HuH-7 (cell line): Measurements from ENCODE around the gene ANKRD28.
"Not testable (repeated sequence)": the region's sequence is repeated elsewhere in the genome, so short reads cannot be mapped to it uniquely, and the experiment has no call there.

Experiments used
- DNase-seq: peaks from one replicate; pipeline ENCODE4 v3.0.0; 2011; ENCODE audit warnings: low spot score

Gene ANKRD28

DNA sequence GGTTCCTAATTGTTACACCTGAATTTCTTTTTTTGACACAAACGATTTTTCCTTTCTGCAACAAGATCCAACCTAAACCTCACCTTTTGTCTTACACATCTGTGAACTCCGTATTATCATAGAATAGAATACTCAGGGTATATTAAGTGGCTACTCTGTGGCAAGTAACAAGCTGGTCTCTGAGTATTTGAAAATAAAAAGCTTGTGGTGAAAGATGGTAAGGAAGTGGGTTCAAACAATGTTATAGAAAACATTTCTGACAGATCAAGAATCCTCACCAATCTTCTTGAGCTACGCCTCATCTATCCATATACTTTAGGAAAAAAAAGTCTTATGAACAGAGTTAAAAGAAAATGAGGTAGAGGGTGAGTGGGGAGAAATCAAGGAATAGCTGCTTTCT is 3.5 kb upstream of the ANKRD28 start:
- DNase-seq, result no peak

DNA sequence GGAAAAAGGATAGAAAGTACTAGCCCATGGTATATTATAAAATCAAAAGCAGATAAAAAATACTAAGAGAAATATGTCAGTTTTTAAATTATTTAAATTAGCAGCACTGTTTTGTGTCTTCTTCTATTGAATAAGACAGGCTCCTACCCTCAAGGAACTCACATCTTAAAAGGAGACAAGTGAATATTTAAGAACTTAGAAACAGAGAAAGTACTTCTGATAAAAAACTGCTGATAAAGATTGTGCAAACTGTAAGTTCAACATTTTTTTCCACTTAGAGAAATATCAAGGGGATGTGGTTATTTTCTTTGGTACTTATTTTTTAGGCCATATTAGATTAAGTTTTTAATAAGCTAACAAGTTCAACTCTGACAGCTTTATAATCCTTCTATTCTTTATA is 3.0 kb upstream of the ANKRD28 start:
- DNase-seq, result no peak

DNA sequence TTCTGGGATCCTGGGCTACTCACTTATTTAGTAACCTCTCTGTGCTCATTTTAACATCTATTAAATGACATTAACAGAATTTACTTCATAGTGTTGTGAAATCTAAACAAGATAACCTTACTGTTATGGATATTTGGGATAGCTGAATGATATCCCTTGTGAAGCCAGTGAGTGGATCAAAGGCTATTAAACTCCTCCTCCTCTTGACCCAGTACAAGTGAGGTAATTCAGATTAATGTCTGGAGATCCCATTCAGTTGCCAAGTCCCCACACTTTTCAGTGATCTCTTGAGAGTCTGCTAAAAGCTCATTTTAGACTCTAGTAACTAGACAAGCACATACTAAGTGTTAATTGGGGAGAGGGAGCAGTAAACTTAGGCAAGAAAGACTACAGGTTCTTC is 2.5 kb upstream of the ANKRD28 start:
- no peak for DNase-seq

DNA sequence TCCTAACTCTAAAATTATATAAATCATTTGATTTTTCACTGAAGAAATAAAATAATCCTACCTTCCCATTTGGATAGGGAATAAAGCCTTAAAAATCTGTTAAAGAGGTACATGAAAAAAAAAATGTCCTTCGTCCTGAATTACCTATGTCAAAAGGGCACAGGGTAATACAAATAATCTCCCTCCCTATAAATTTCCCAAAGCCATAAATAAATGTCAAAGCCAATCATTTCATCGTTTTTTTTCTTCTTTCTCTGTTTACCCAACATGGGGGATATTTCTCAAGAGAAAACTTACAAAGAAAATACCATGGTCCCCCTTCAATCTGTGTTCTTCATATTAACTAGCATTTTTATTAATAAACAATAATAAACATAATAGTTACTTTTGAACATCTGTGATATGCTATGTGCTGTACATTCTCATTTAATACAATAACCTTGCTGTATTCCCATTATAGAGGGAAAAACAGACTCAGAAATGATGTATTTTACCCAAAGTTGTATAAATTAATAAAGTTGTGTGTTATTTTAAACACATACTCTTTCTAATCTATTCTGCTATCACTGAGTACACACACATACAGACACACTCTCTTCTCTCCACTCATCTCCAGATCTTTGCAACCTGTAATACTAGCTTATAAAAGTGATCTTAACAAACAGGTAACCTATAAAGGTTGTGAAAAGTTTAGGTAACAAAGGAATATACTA is 910 bp upstream of the ANKRD28 start:
- no peak for DNase-seq

DNA sequence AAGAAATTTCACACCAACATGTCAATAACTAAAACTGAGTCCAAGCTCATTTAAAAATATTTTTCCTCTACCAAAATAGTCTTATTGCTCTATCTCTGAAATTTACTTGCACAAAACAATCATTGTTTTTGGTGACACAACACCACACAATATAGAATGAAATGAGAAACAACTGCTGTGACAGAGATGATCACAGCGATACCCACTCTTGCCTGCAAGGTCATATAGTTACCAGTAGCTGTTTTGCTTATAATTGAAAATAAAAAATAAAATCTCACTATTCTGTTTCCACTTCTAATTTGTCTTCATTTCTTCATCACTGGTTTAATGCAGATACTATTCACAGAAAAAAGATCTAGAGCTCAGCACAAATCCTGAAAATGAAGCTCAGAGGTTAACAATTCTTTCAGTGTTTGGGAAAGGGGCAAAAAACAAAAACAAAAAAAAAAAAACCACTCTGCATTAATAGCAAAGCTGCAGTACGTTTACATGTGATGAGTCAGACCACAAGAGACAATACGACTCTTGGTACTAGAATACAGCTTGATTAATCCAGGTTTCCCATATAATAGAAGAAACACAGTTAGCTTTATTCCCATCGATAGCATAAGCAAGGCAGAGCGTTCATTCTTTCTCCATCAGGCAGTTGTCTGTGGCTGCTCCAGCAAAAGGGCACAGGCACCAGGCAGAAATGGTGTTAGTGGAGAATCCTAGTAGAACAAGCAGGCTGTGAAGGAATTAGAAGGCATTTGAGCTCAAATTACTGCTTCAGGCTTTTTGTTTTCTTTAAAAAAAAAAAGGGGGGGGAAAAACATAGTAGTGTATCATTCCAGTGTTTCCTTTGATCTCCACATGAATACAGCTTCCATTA is 773 bp downstream of the ANKRD28 start:
- DNase-seq, result no peak

DNA sequence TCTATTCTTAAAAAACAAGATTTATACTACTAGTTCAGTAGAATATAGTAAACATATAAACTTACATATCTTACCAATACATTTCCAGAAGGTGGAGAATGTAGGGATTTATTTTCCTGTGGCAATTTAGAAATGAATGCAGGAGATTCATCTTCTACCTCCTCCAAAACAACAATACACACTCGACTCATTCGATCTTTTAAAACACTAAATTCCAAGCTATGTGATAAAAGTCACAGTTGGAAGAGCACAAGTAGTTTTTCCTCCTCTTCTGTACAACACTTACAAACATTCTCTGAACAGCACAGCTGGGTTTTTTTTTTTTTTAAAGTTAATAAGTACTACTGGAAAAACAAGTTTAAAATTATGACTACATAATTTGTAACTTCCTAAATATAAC is 1.4 kb downstream of the ANKRD28 start:
- no peak for DNase-seq

DNA sequence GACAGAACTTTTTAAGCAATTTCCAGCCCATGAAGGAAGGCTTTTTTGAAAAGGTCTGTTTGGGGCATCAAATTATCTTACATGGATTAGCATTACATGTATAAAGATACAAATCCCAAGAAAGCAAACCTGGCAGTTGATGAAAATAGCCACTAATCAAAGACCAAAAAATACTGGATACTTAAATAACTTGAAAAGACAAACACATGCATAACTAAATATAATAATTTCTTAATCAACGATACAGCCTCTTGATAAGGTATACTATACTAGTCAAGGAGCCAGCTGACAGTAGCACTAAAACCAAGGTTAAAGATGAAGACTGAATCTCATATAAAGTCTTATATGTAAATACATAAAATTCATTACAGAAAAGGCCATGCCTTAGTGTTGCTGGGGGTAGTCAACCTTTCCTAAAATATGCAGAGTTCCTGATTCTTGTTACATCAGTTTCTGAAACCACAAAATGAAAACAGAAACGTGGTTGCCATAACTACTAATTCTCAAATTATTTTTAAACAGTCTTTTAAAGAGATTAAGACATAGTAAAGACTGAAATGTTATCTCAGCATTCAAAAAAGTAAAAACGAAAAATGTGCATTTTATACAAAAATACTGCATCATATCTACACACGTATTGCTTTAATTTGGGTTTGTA is 2.0 kb downstream of the ANKRD28 start:
- DNase-seq, result no peak

DNA sequence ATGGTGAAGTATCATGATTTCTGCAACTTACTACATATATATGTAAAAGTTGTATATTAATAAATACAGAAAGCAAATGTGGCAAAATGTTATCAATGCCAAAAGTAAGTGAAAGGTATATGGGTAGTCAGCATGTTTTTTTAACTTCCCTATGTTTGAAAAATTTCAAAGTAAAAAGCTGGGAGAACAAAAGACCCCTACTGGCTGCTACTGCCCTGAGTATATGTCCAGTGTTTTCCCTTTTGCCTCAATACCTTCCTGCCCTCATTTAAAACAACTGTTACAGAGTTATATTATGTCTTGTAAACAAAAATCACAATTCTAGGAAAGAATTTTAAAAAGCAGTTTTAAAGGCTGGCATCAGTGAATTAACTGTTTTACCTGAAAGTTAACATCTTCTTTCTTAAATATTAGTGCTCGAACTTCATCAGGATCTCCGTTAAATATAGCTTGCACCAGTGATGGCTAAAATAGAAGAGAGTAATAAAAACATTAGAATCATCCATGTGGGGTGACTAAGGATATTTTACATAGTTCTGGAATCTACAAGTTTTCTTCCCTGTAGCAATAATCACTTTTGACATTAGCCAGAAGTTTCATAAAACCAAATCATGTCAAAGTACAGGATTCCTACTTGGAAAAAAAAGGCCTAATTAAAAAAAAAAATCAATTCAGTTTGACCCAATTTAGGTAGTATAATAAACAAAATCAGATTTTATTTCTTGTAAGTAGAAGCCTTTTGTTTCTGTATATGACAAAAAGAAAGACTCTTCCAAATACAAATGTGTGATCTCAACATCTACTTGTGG is 2.7 kb downstream of the ANKRD28 start:
- DNase-seq, result no peak

DNA sequence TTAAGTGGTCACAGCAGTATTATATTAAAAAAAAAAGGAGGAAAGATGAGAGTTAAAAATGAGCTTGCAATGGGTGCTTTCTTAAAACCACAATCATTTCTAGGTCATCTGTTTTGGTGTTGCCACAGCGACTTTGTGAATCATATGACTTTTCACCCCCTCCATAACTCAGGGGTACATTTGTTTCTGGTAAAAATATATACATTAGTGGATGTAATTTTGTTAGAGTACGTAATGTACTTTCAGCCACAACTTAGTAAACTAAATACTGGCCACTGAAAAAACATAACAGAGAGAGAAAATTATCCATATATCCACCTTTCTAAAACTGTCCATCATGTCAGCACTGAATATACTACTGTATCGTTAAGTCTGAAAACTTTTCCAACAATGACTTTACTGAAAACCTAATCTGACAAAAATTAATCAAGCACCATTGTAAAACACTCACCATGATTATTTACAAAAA is 3.4 kb downstream of the ANKRD28 start:
- DNase-seq, result no peak

DNA sequence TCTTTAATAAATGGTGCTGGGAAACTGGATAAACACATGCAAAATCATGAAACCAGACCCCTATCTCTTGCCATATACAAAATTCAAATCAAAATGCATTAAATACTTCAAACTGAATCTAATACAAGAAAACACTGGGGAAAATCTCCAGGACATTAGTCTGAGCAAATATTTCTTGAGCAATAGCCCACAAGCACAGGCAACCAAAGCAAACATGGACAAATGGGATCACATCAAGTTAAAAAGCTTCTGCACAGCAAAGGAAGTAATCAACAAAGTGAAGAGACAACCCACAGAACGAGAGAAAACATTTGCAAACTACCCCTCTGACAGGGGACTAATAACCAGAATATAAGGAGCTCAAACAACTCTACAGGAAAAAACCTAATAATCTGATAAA is 6.3 kb downstream of the ANKRD28 start:
- DNase-seq, result no peak

DNA sequence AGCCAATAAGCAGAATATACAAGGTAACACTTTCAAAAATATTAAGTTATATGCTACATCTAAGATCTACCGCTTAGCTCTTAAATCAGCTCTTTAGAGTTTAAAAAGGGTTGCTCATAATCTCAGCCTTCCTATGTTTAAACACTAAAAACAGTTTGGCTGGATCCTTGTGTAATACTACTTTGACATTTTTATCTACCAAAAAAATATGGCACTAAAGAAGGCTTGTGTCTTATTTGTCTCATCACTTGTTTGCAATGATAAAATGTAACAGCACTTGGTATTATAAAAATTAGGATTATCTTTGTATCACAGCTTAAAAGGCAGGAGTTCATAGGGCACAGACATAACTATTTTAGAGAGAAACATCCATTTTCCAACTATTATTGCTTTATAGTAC is 9.8 kb downstream of the ANKRD28 start:
- DNase-seq, result no peak

DNA sequence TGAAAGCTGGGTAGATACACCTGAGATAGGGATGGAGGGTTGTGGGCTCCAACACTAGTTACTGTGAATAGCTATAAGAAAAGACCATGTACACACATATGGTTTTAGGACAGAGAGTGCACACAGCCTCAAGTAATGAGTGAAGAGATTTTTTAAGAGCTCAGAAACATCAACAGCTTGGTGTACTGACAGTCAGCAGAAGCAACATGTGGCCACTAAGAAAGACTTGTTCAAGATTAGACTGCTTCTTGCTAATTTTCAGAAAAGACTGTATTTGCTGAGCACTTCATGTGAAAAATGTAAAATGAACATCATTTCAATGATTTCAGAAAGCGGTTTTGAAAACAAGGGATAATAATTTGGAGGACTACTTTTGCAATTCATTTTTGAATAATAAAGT is 10.3 kb downstream of the ANKRD28 start:
- no peak for DNase-seq

DNA sequence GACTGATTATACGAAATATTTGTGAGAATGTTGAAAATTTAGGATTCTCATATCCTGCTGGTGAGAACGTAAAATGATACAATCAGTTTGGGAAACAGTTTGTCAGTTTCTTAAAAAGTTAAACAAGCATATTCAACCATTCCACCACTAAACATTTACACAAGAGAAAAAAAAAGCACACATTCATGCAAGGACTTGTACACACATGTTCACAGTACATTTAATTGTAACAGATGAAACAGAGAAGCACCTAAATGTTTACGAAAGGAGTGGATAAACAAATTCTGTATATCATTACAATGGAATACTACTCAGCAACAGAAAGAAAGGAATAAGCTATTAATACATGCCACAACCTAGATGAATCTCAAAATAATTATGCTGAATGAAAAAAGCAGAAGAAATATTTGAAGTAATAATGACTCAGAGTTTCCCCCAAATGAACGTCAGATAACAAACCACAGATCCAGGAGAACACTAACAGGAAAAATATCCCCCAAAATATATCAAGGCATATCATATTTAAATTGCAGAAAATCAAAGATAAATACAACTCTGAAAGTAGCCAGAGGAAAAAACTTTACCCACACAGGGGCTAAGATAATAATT is 14.3 kb downstream of the ANKRD28 start:
- DNase-seq, result no peak

DNA sequence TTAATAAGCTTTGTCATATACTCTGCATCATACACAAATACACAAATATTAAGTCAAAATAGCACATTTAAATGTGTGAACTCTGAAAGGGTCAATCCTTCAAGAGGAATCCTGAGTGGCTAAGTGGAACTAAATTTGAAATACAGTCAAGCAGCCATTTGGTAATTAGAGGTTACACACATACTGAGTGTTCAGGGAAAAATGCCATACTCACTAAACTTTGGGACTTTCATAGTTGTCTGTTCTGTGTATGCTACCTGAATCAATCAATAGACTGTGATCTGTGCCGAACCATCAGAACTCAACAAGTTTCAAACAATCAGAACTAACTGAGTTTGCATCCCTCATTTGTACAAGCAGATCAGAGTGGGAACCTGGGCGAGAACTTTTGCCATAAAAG is 15.3 kb downstream of the ANKRD28 start:
- DNase-seq, result no peak

DNA sequence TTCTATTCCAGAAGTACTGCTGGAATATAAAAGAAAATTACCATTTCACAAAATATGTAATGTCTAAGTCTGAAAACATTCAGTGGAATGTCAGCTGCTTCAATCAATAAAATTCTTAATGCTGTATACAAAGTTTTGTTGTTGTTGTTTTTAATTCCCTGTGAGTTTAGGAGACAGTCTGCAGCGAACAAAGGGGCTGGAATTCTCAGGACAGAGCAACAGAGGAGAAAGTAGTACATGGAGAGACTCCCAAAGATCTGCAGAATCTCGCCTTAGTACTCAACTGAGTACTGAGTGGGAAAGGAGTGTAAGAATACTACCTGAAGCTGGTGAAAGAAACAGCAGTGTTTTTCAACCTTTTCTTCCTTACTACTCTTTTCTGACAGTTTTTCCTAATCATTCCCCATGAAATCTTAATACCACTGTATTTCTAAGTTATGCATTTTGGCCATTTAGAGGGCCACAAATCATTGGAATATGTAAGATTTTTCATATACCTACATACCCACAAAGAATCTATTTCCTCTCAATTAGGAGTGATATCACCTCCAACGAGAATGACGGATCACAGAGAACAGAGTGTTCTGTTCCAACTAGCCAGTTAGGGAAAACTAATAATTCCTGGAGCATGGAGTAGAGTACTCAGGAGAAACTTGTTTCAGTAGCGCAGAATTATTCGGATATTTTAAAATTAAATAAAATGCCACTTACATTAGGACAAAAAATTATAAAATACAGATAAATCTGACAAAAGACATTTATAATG is 16.0 kb downstream of the ANKRD28 start:
- no peak for DNase-seq

DNA sequence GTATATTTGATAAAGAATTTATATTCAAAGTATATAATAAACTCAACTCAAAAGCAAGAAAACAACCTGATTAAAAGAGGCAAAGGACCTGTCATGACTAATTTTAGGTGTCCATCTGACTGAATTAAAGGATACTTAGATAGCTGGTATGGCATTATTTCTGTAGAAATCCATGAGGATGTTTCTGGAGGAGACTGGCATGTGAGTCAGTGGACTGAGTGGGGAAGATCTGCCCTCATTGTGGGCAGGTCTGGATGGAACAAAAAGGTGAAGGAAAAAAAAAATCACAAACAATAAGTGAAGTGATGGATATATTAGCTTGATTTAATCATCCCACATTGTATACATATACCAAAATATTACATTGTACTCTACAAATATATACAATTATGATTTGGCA is 16.6 kb downstream of the ANKRD28 start:
- no peak for DNase-seq

DNA sequence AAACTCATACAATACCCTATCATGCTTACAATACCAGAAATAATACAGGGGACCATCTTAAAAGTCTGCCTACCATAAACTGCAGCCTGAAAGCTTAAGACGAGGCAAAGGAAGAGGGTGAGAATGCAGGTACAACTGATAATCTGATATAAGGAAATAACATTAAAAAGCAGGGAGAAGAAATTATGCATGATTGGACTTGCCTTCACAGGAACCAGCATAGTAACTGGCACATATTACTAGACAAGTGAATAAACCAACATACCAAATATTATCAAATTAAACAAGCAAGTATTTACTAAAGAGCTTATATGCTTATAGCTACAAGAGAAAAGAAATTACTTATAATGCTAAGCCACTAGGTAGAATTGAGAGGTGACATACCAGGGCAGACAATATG is 18.7 kb downstream of the ANKRD28 start:
- no peak for DNase-seq

DNA sequence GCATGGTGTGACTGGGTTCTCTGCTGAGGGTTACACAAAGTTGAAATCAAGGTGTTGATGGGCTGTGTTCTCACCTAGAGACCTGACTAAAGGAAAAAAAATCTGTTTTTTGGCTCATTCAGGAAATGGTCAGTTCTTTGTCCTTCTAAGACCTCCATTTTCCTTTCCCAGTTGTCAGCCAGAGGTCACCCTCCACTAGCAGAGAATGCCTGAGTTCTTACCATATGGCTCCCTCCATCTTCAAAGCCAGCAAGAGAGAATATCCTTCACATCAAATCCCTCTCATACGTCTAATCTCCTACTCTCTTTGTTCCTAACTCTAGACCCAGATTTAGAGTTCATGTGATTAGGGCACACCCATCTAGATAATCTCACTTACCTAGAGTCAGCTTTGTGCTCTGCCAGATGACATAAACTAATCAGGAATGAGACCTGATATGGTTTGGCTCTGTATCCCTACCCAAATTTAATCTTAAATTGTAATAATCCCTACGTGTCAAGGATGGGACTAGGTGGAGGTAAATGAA is 19.4 kb downstream of the ANKRD28 start:
- no peak for DNase-seq

DNA sequence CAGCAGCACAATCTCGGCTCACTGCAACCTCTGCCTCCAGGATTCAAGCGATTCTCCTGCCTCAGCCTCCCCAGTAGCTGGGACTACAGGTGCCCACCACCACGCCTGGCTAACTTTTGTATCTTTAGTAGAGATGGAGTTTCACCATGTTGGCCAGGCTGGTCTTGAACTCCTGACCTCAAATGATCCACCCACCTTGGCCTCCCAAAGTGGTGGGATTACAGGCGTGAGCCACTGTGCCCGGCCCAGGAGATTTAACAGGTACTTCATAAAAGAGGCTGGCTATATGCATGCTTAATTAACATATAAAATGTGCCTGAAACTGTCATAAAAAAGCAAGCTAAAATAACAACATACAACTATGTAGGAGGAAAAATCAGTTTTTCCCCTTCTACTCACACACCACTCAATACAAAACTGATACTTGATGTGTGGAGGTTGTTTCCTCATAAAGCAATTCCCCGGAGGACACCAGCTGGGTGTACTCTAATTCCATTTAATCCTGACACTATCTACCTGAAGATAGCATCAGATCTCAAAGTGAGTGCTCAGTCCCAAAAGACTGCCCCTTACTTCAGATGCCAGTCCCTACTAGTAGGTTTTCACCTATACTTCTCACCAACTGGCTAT is 22.7 kb downstream of the ANKRD28 start:
- not testable (repeated sequence) for DNase-seq

DNA sequence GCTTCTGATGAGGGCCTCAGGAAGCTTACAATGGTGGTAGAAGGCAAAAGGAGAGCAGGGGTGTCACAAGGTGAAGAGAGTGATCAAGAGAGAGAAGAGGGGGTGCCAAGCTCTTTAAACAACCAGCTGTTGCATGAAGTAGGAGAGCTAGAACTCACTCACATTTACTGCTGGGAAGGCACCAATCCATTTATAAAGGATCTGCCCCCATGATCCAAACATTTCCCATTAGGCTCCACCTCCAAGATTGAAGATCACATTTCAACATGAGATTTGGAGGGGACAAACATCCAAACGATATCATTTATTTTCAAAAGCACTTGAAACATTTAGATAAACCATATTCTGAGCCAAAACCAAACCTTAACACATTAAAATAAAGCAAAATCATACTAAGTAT is 26.3 kb downstream of the ANKRD28 start:
- no peak for DNase-seq
